AG09309 (cell line): ENCODE results near the gene GFPT1.

Experiments used
- DNase-seq: peaks from one replicate; pipeline ENCODE4 v3.0.0-alpha.2; 2010; ENCODE audit warnings: low read depth
- H3K4me3 ChIP-seq: 2 replicates; pipeline ENCODE4 v1.5.1; 2011; ENCODE audit warnings: mild to moderate bottlenecking, low read depth, low read length, moderate library complexity; ENCODE audit not compliant: control insufficient read depth
- TF ChIP-seq, protein P1 (sequence below): IDR thresholded peaks from 2 replicates; pipeline ENCODE4 v1.5.1; 2011; ENCODE audit warnings: mild to moderate bottlenecking, low read depth, low read length, inconsistent platforms; ENCODE audit not compliant: insufficient read depth, control insufficient read depth; ENCODE audit errors: missing control alignments

The GFPT1 gene

DNA sequence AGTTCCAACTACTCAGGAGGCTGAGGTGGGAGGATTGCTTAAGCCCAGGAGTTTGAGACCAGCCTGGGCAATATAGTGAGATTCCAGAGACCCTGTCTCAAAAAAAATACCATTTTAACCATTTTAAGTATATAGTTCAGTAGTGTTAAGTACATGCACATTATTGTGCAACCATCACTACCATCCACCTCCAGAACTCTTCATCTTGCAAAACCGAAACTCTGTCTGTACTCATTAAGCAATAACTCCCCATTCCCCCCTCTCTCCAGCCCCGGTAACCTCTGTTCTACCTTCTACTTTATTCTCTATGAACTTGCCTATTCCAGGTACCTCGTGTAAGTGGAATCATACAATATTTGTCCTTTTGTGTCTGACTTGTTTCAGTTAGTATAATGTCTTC, 86.4 kb downstream of the GFPT1 start:
- no peak overlapping the region for H3K4me3 ChIP-seq
- TF ChIP-seq, protein P1, sequence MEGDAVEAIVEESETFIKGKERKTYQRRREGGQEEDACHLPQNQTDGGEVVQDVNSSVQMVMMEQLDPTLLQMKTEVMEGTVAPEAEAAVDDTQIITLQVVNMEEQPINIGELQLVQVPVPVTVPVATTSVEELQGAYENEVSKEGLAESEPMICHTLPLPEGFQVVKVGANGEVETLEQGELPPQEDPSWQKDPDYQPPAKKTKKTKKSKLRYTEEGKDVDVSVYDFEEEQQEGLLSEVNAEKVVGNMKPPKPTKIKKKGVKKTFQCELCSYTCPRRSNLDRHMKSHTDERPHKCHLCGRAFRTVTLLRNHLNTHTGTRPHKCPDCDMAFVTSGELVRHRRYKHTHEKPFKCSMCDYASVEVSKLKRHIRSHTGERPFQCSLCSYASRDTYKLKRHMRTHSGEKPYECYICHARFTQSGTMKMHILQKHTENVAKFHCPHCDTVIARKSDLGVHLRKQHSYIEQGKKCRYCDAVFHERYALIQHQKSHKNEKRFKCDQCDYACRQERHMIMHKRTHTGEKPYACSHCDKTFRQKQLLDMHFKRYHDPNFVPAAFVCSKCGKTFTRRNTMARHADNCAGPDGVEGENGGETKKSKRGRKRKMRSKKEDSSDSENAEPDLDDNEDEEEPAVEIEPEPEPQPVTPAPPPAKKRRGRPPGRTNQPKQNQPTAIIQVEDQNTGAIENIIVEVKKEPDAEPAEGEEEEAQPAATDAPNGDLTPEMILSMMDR: no peak
- DNase-seq: no peak

DNA sequence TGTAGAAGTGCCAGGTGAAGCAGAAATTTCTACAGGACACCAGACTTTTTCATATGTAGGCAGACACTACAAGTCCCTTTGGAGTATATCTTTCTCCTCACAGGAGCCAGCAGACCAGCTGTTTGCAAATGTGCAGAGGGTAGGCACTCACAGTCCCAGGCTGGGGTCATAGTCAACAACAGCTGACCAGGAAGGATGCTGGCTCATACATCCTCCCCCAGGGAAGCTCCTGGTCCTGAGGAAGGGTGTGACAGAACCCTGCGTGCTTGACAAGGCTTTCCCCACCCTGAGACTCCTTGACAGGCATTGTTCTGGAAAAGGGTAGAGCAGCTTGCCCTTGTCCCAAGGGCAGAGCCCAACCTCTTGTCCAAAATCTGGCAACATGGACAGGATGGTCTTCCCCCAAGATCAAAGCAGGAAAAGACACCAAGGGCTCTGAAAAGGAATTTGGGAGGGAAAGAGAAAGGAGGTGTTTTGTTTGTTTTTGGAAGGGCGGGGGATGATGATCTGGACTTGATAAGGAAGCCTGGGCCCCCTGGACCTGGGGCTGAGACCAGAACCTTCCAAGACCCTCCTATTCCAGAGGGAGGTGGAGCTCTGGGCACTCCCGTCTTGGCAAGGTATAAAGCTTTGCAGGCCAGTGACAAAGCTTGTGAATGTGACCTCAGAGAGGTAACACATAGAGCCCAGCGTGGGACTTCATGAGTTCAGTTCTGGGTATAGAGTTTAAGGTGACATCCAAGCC, 87.1 kb downstream of the GFPT1 start:
- no peak overlapping the region for H3K4me3 ChIP-seq
- DNase-seq: no peak
- TF ChIP-seq, protein P1: no peak

DNA sequence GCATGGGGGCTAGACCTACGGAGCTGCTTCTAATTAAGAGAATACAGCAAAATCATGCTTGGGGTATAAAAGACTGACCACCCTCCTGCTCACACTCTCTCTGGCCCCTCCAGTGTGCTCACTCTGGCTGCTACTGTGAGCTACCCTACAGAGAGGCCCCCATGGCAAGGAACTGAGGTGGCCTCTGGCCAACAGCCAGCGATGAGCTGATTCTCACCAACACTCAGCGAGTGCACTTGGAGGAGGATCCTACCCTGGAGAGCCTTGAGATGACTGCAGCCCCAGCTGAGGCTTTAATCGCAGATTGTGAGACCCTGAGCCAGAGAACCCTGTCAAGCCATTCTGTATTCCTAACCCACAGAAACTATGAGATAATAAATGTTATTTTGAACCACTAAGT, 88.2 kb downstream of the GFPT1 start:
- DNase-seq: no peak
- TF ChIP-seq, protein P1: no peak
- no peak overlapping the region for H3K4me3 ChIP-seq

DNA sequence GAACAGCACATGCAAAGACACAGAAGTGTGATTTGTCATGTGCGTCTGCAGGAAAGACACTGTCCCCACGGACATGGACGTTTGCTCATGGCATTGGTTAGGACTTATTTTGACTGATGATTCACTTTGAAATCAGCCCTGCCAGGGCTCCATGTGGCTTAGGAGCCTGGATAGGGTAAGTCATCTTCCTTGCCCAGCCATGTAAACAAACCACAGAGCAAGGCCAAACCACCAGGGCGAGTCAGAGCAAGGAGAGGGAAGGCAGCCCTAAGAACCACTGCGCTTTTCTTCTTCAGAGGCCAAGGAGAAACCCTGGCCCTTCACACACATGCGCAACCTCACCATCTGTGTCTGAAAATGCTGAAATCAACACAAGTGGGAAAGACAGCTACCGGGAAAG, 88.8 kb downstream of the GFPT1 start:
- DNase-seq: peak; percentile 88
- TF ChIP-seq, protein P1: no peak

DNA sequence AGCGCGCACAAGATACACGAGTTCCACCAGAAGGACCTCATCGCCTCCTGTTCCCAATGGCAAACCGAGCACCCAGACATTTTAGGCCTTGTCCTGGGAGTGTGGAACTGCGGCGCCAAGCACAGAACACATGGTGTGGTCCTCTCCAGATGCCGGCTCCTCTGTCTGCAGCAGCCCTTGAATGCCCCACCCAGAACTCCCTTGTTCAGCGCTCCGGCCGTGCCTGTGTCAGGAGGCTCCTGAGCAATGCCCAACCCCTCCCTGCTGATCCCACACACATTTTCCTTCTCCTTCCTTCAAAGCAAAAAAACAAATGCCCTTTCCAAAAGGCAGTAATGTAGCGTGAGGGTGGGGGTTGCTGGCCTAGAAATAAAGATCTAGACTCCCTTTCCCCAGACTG, 89.8 kb downstream of the GFPT1 start:
- TF ChIP-seq, protein P1: no peak
- DNase-seq: no peak
- H3K4me3 ChIP-seq: no peak overlapping the region

More for the DNA sequence above, 88.8 kb downstream of the GFPT1 start:
- H3K4me3 ChIP-seq: no peak overlapping the region

DNA sequence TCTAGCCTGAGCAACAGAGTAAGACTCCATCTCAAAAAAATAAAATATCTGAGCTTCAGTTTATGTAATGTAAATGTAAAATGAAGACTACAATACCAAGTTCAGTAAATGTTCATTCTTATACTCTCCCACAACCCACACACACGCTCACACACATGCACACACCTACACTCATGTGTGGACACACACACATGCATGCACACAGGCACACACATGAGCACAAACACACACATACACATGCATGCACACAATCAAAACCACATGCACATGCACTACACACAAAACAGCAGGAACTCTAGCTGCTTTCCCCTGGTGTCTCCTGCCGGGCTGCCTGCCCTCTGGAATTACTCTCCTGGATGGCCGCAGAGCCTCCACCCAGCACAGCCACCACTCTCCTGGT, 90.6 kb downstream of the GFPT1 start:
- TF ChIP-seq, protein P1: no peak
- no peak overlapping the region for H3K4me3 ChIP-seq

More for the DNA sequence above, 90.6 kb downstream of the GFPT1 start:
- no peak for DNase-seq
